HFF-Myc (cell line): ENCODE results near the gene KCNT1.

Experiments used
- DNase-seq: peaks from one replicate; pipeline ENCODE4 v3.0.0-alpha.2; 2011; ENCODE audit warnings: low read depth; ENCODE audit errors: extremely low read depth
- H3K4me3 ChIP-seq: replicated peaks from 2 replicates; pipeline ENCODE4 v1.5.1; 2011; ENCODE audit warnings: low read depth, mild to moderate bottlenecking, control low read depth, low read length
- CTCF ChIP-seq: IDR thresholded peaks from 2 replicates; pipeline ENCODE4 v1.5.1; 2012; ENCODE audit warnings: mild to moderate bottlenecking, low read depth, low read length, control low read depth; ENCODE audit errors: missing control alignments

Gene KCNT1

GRCh38 chr9:135718616-135719015, 16.6 kb downstream of the KCNT1 start:
- no peak for TF ChIP-seq CTCF
- DNase-seq = no peak
- no peak overlapping the region for H3K4me3 ChIP-seq

- no peak overlapping the region for H3K4me3 ChIP-seq
- TF ChIP-seq CTCF = no peak
- no peak for DNase-seq
Observed at GRCh38 chr9:135719472-135719871, 17.5 kb downstream of the KCNT1 start.

GRCh38 chr9:135722365-135722764, 20.4 kb downstream of the KCNT1 start:
- H3K4me3 ChIP-seq = no peak overlapping the region
- TF ChIP-seq CTCF = no peak

GRCh38 chr9:135724186-135724787, 22.3 kb downstream of the KCNT1 start:
- no peak for DNase-seq
- no peak overlapping the region for H3K4me3 ChIP-seq
- no peak for TF ChIP-seq CTCF

More at GRCh38 chr9:135722365-135722764, 20.4 kb downstream of the KCNT1 start:
- DNase-seq = no peak

DNA sequence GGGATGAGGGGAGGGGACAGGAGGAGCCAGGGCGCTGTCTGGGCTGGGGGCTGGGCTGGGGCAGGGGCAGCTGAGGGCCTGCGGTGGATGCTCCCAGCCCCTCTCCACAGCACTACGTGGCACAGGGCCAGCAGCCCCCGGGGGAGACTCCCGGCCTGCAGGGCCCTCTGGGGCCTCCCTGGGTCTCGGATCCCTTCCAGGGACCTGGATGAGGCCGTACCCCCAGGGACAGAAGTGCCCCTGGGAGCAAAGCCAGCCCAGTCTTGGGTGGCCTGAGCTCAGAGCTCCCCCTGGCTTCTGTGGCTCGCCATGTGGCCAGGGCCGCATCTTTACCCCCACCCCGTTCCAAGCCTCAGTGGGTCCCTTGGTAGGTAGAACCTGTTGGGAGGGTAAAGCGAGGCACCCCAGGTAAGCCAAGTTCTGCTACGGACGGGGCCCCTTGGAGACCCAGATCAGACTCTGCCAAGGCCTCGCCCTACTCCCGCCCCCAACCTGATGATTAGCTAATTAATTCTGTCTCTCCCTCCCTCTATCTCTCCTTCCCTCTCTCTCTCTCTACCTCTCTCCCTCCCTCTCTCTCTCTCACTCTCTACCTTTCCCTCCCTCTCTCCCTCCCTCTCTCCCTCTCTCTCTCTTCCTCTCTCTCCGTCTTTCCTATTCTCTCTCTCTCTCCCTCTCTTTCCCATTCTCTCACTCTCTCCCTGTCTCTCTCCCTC, 24.3 kb downstream of the KCNT1 start:
- no peak overlapping the region for H3K4me3 ChIP-seq
- no peak for DNase-seq
- peak; percentile 18 for TF ChIP-seq CTCF

- H3K4me3 ChIP-seq = no peak overlapping the region
- no peak for DNase-seq
- no peak for TF ChIP-seq CTCF
Observed at GRCh38 chr9:135727257-135727875, 25.4 kb downstream of the KCNT1 start.
